ENCODE measurements around the gene CDK17.

Gene CDK17

GRCh38 chr12:96248136-96248931 lies 151.9 kb downstream of the CDK17 start:
- Histone ChIP-seq H4K12ac (ENCODE audit: low read depth, low read length) (no peak overlapping the region), H2AK5ac (ENCODE audit: low read length) (no peak overlapping the region), H3K36me3 (ENCODE audit: control insufficient read depth in 1 of 2, insufficient read depth in 2 of 2, low read length in 2 of 2) (peaks cover 28 to 43% of the 10 kb centered on the region in 2 experiments), H3K4me1 (ENCODE audit: control insufficient read depth in 1 of 2, insufficient read depth in 2 of 2, low read length in 2 of 2) (no peaks in the 10 kb centered on the region), H3K23ac (ENCODE audit: low read length) (no peak overlapping the region), H2AFZ (ENCODE audit: insufficient read depth, low read length, poor library complexity) (no peak overlapping the region), H3K9me3 (ENCODE audit: insufficient read depth, low read depth, low read length) (peaks cover 3% of the 10 kb centered on the region), H2BK120ac (ENCODE audit: insufficient read depth, low read length, poor library complexity) (no peak overlapping the region), H3K18ac (ENCODE audit: low read length) (no peak overlapping the region), H3K14ac (ENCODE audit: low read length) (no peak overlapping the region), H3K27ac (ENCODE audit: low read depth, low read length) (no peak overlapping the region), H3K4ac (ENCODE audit: low read depth, low read length) (no peak overlapping the region), H3K79me1 (ENCODE audit: low read length) (no peaks in the 10 kb centered on the region), H4K91ac (ENCODE audit: low read depth, low read length) (no peak overlapping the region), H2BK12ac (ENCODE audit: low read length) (no peak overlapping the region), H2BK5ac (ENCODE audit: low read depth, low read length, poor library complexity) (no peak overlapping the region), H3K27me3 (ENCODE audit: insufficient read depth, low read length) (no peaks in the 10 kb centered on the region), H3K9ac (ENCODE audit: low read length) (no peak overlapping the region), H4K8ac (ENCODE audit: low read depth, low read length) (no peak overlapping the region), H3K4me2 (ENCODE audit: low read length) (no peak overlapping the region), H3K4me3 (ENCODE audit: low read depth, low read length) (no peak overlapping the region), H3K79me2 (ENCODE audit: control insufficient read depth, insufficient read depth, low read length, poor library complexity) (no peaks in the 10 kb centered on the region)
- DNase-seq: peak in 1 of 2 donors; percentile 69
- no CpG with 5 or more reads among the region's 17 CpGs for WGBS (ENCODE audit: extremely low coverage, insufficient coverage, insufficient read length)

- no peak overlapping the region for H3K18ac ChIP-seq (ENCODE audit: low read length)
- H3K23ac ChIP-seq (ENCODE audit: low read length): no peak overlapping the region
- H4K12ac ChIP-seq (ENCODE audit: low read depth, low read length): no peak overlapping the region
- peaks cover 28 to 43% of the 10 kb centered on the region in 2 experiments for H3K36me3 ChIP-seq (ENCODE audit: control insufficient read depth in 1 of 2, insufficient read depth in 2 of 2, low read length in 2 of 2)
- H3K4me2 ChIP-seq (ENCODE audit: low read length): no peak overlapping the region
- H2BK5ac ChIP-seq (ENCODE audit: low read depth, low read length, poor library complexity): no peak overlapping the region
- no peak overlapping the region for H2BK12ac ChIP-seq (ENCODE audit: low read length)
- no peak overlapping the region for H2BK120ac ChIP-seq (ENCODE audit: insufficient read depth, low read length, poor library complexity)
- no peak overlapping the region for H4K91ac ChIP-seq (ENCODE audit: low read depth, low read length)
- H3K27me3 ChIP-seq (ENCODE audit: insufficient read depth, low read length): no peaks in the 10 kb centered on the region
- no peaks in the 10 kb centered on the region for H3K79me2 ChIP-seq (ENCODE audit: control insufficient read depth, insufficient read depth, low read length, poor library complexity)
- H3K4ac ChIP-seq (ENCODE audit: low read depth, low read length): no peak overlapping the region
- no peaks in the 10 kb centered on the region for H3K4me1 ChIP-seq (ENCODE audit: control insufficient read depth in 1 of 2, insufficient read depth in 2 of 2, low read length in 2 of 2)
- no CpG with 5 or more reads among the region's 13 CpGs for WGBS (ENCODE audit: extremely low coverage, insufficient coverage, insufficient read length)
- H3K9ac ChIP-seq (ENCODE audit: low read length): no peak overlapping the region
- no peak overlapping the region for H3K27ac ChIP-seq (ENCODE audit: low read depth, low read length)
- no peak for DNase-seq
- peaks cover 3% of the 10 kb centered on the region for H3K9me3 ChIP-seq (ENCODE audit: insufficient read depth, low read depth, low read length)
- no peak overlapping the region for H3K14ac ChIP-seq (ENCODE audit: low read length)
- no peak overlapping the region for H4K8ac ChIP-seq (ENCODE audit: low read depth, low read length)
- no peaks in the 10 kb centered on the region for H3K79me1 ChIP-seq (ENCODE audit: low read length)
- H3K4me3 ChIP-seq (ENCODE audit: low read depth, low read length): no peak overlapping the region
- H2AK5ac ChIP-seq (ENCODE audit: low read length): no peak overlapping the region
- no peak overlapping the region for H2AFZ ChIP-seq (ENCODE audit: insufficient read depth, low read length, poor library complexity)
These were observed 152.7 kb downstream of the CDK17 start for GRCh38 chr12:96247563-96247962.

GRCh38 chr12:96246926-96247505 lies 153.2 kb downstream of the CDK17 start:
- no peak overlapping the region for H2AFZ ChIP-seq (ENCODE audit: insufficient read depth, low read length, poor library complexity)
- no peaks in the 10 kb centered on the region for H3K27me3 ChIP-seq (ENCODE audit: insufficient read depth, low read length)
- no peak overlapping the region for H3K9ac ChIP-seq (ENCODE audit: low read length)
- H3K4me3 ChIP-seq (ENCODE audit: low read depth, low read length): no peak overlapping the region
- no peak overlapping the region for H2BK5ac ChIP-seq (ENCODE audit: low read depth, low read length, poor library complexity)
- H3K4me1 ChIP-seq (ENCODE audit: control insufficient read depth in 1 of 2, insufficient read depth in 2 of 2, low read length in 2 of 2): no peaks in the 10 kb centered on the region
- no peak overlapping the region for H2BK12ac ChIP-seq (ENCODE audit: low read length)
- no peak overlapping the region for H3K18ac ChIP-seq (ENCODE audit: low read length)
- H3K36me3 ChIP-seq (ENCODE audit: control insufficient read depth in 1 of 2, insufficient read depth in 2 of 2, low read length in 2 of 2): peaks cover 30 to 43% of the 10 kb centered on the region in 2 experiments
- no peak overlapping the region for H4K12ac ChIP-seq (ENCODE audit: low read depth, low read length)
- no CpG with 5 or more reads among the region's 36 CpGs for WGBS (ENCODE audit: extremely low coverage, insufficient coverage, insufficient read length)
- H3K4me2 ChIP-seq (ENCODE audit: low read length): no peak overlapping the region
- no peak overlapping the region for H4K91ac ChIP-seq (ENCODE audit: low read depth, low read length)
- H3K14ac ChIP-seq (ENCODE audit: low read length): no peak overlapping the region
- no peak for DNase-seq
- H3K79me1 ChIP-seq (ENCODE audit: low read length): no peaks in the 10 kb centered on the region
- H3K79me2 ChIP-seq (ENCODE audit: control insufficient read depth, insufficient read depth, low read length, poor library complexity): no peaks in the 10 kb centered on the region
- H3K4ac ChIP-seq (ENCODE audit: low read depth, low read length): no peak overlapping the region
- no peak overlapping the region for H2AK5ac ChIP-seq (ENCODE audit: low read length)
- H3K23ac ChIP-seq (ENCODE audit: low read length): no peak overlapping the region
- no peak overlapping the region for H3K27ac ChIP-seq (ENCODE audit: low read depth, low read length)
- no peak overlapping the region for H2BK120ac ChIP-seq (ENCODE audit: insufficient read depth, low read length, poor library complexity)
- no peak overlapping the region for H4K8ac ChIP-seq (ENCODE audit: low read depth, low read length)
- peaks cover 3% of the 10 kb centered on the region for H3K9me3 ChIP-seq (ENCODE audit: insufficient read depth, low read depth, low read length)

- Histone ChIP-seq H3K23ac (ENCODE audit: low read length) (no peak overlapping the region), H3K18ac (ENCODE audit: low read length) (no peak overlapping the region), H3K79me1 (ENCODE audit: low read length) (no peaks in the 10 kb centered on the region), H3K4ac (ENCODE audit: low read depth, low read length) (no peak overlapping the region), H3K27ac (ENCODE audit: low read depth, low read length) (no peak overlapping the region), H4K8ac (ENCODE audit: low read depth, low read length) (no peak overlapping the region), H3K79me2 (ENCODE audit: control insufficient read depth, insufficient read depth, low read length, poor library complexity) (no peaks in the 10 kb centered on the region), H4K91ac (ENCODE audit: low read depth, low read length) (no peak overlapping the region), H2AFZ (ENCODE audit: insufficient read depth, low read length, poor library complexity) (no peak overlapping the region), H3K4me1 (ENCODE audit: control insufficient read depth in 1 of 2, insufficient read depth in 2 of 2, low read length in 2 of 2) (peaks cover 4 to 6% of the 10 kb centered on the region in 2 experiments), H2BK12ac (ENCODE audit: low read length) (no peak overlapping the region), H3K9me3 (ENCODE audit: insufficient read depth, low read depth, low read length) (peaks cover 3% of the 10 kb centered on the region), H2BK120ac (ENCODE audit: insufficient read depth, low read length, poor library complexity) (no peak overlapping the region), H3K4me2 (ENCODE audit: low read length) (no peak overlapping the region), H3K27me3 (ENCODE audit: insufficient read depth, low read length) (no peaks in the 10 kb centered on the region), H3K9ac (ENCODE audit: low read length) (no peak overlapping the region), H2BK5ac (ENCODE audit: low read depth, low read length, poor library complexity) (no peak overlapping the region), H3K36me3 (ENCODE audit: control insufficient read depth in 1 of 2, insufficient read depth in 2 of 2, low read length in 2 of 2) (peaks cover 24 to 30% of the 10 kb centered on the region in 2 experiments), H4K12ac (ENCODE audit: low read depth, low read length) (no peak overlapping the region), H3K4me3 (ENCODE audit: low read depth, low read length) (no peak overlapping the region), H3K14ac (ENCODE audit: low read length) (no peak overlapping the region), H2AK5ac (ENCODE audit: low read length) (no peak overlapping the region)
- DNase-seq: no peak
- WGBS (ENCODE audit: extremely low coverage, insufficient coverage, insufficient read length): no CpG with 5 or more reads among the region's 13 CpGs
These were observed 155.4 kb downstream of the CDK17 start for GRCh38 chr12:96244826-96245225.

Data from trophoblast cell (in vitro differentiated cells and primary cell).